ENCODE data around the gene CLN3.
"Not testable (repeated sequence)": the region's sequence is repeated elsewhere in the genome, so short reads cannot be mapped to it uniquely, and the experiment has no call there.

CLN3 gene

GRCh38 chr16:28486266-28486665 is 5.6 kb downstream of the CLN3 start:
- Mint-ChIP-seq H3K4me3 (no peak overlapping the region), H3K4me1 (peaks cover 3% of the 10 kb centered on the region), H3K27ac (no peak overlapping the region), H3K27me3 (ENCODE audit: low read depth, poor library complexity) (no peaks in the 10 kb centered on the region), H3K36me3 (ENCODE audit: low read depth) (peaks cover 25% of the 10 kb centered on the region), H3K9me3 (no peaks in the 10 kb centered on the region)
- DNase-seq: no peak
- no peak for TF ChIP-seq CTCF (IDR thresholded peaks at IDR 0.05)

DNA sequence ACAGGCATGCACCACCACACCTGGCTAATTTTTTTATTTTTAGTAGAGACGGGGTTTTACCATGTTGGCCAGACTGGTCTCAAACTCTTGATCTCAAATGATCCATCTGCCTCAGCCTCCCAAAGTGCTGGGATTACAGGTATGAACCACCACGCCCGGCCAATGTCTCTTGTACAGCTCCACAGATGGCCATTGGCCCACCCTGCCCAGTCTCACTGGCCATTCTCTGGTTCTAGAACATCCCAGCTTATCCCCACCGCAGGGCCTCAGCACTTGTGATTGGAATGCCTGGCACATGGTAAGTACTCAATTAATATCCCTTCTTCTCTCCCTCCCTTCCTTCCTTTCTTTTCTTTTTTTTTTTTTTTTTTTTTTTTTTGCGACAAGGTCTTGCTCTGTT is 8.5 kb downstream of the CLN3 start:
- not testable (repeated sequence) for H3K4me3 Mint-ChIP-seq; H3K27me3 Mint-ChIP-seq (ENCODE audit: low read depth, poor library complexity); H3K9me3 Mint-ChIP-seq; H3K27ac Mint-ChIP-seq; H3K4me1 Mint-ChIP-seq; DNase-seq
- H3K36me3 Mint-ChIP-seq (ENCODE audit: low read depth): peaks cover 19% of the 10 kb centered on the region

DNA sequence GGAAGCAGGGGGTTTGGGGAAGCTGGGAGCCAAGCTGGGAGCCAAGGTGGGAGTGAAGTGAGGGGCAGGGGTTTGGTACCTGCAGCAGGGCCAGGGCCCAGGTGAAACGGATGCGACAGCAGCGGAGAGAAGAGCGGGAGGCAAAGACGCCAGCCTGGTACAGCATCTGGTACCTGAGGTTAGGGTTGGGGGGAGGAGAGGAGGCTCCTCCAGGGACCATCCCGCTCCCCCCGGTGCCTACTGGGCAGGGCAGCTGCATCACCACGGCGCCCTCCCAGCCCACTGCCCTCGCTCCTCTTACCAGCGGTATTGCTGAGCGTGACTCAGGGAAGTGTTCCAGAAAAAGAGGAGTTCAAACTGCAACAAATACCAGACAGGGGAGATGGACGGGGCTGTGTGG is 9.8 kb downstream of the CLN3 start:
- DNase-seq: no peak
- Mint-ChIP-seq H3K36me3 (ENCODE audit: low read depth) (peaks cover 21% of the 10 kb centered on the region), H3K4me1 (no peaks in the 10 kb centered on the region), H3K27ac (no peak overlapping the region), H3K4me3 (no peak overlapping the region), H3K27me3 (ENCODE audit: low read depth, poor library complexity) (no peaks in the 10 kb centered on the region), H3K9me3 (no peaks in the 10 kb centered on the region)
- TF ChIP-seq CTCF (IDR thresholded peaks at IDR 0.05): no peak

GRCh38 chr16:28478506-28479180 is 13.2 kb downstream of the CLN3 start:
- no peaks in the 10 kb centered on the region for H3K27me3 Mint-ChIP-seq (ENCODE audit: low read depth, poor library complexity)
- no peaks in the 10 kb centered on the region for H3K4me1 Mint-ChIP-seq
- DNase-seq: no peak
- no peaks in the 10 kb centered on the region for H3K9me3 Mint-ChIP-seq
- H3K36me3 Mint-ChIP-seq (ENCODE audit: low read depth): peaks cover 28% of the 10 kb centered on the region
- H3K27ac Mint-ChIP-seq: no peak overlapping the region
- TF ChIP-seq CTCF (IDR thresholded peaks at IDR 0.05): no peak
- no peak overlapping the region for H3K4me3 Mint-ChIP-seq

DNA sequence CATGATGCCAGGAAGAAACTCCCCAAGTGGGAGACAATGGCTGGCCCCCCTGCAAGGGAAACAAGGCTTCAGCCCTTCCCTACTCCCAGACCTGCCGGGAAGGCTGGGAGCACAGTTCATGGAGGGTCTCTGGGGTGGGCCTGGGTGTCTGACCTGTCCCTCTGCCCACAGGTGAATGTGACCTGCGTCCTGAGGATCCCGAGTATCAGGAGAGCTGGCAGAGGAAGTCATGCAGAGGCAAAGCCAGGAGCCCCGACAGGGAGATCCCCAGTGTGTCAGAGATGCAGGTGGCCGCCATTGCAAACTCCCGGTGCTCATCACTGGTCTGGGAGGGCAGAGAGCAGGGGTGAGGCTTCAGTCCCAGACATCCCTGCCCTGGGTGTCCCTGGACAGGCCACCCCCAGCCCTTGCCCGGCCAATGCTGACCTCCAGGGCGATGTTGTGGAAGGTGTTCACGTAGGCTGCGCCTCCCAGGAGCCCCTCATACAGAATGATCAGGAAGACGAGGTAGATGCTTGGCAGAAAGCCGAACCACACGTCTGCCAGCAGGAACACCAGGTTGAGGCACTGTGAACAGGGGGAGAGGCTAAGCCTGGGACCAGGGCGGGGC is 14.5 kb downstream of the CLN3 start:
- H3K9me3 Mint-ChIP-seq: no peaks in the 10 kb centered on the region
- H3K4me3 Mint-ChIP-seq: no peak overlapping the region
- DNase-seq: no peak
- no peak overlapping the region for H3K27ac Mint-ChIP-seq
- no peaks in the 10 kb centered on the region for H3K27me3 Mint-ChIP-seq (ENCODE audit: low read depth, poor library complexity)
- no peaks in the 10 kb centered on the region for H3K4me1 Mint-ChIP-seq
- no peak for TF ChIP-seq CTCF (IDR thresholded peaks at IDR 0.05)
- H3K36me3 Mint-ChIP-seq (ENCODE audit: low read depth): peaks cover 28% of the 10 kb centered on the region

DNA sequence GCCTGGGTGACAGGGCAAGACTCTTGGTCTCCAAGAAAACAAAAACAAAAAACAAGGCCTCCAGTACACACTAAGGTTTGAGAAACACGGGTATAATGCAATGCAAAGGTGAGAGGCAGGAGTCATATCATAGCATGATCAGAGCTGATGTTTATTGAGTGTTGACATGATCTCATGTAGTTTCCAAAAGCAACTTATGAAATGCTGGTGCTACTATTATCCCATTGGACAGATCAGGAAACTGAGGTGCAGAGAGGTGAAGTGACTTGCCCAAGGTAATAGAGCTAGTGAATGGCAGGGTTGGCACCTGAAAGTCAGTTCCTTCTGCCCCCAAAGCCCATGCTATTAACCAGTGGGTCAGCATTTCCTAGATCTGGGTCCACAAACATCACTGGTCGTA is 16.7 kb downstream of the CLN3 start:
- DNase-seq: no peak
- H3K4me3 Mint-ChIP-seq: no peak overlapping the region

More for the DNA sequence above, 16.7 kb downstream of the CLN3 start:
- Mint-ChIP-seq H3K27me3 (ENCODE audit: low read depth, poor library complexity) (peaks cover 3% of the 10 kb centered on the region), H3K27ac (no peak overlapping the region), H3K4me1 (no peaks in the 10 kb centered on the region), H3K9me3 (no peaks in the 10 kb centered on the region), H3K36me3 (ENCODE audit: low read depth) (peaks cover 28% of the 10 kb centered on the region)
- no peak for TF ChIP-seq CTCF (IDR thresholded peaks at IDR 0.05)
